AG04449 (cell line): Measurements from ENCODE around the gene ATXN2.

ENCODE experiments used
- CTCF ChIA-PET: fragments of 350-600 bp; formaldehyde crosslinking; extraction: SDS; loops from one replicate; lab custom pipeline; 2021; ENCODE audit warnings: antibody characterized with exemption; lab: Yijun Ruan, JAX
- POLR2A ChIA-PET: fragments of 400-600, 350-600 bp; formaldehyde crosslinking; extraction: SDS; loops from one replicate; lab custom pipeline; 2020; ENCODE audit warnings: antibody characterized with exemption, inconsistent platforms; lab: Yijun Ruan, JAX
- DNase-seq: peaks from one replicate; pipeline ENCODE4 v3.0.0-alpha.2; 2010; ENCODE audit warnings: low read depth, low spot score
- H3K4me3 ChIP-seq: 2 replicates; pipeline ENCODE4 v1.5.1; 2011; ENCODE audit warnings: low read depth, mild to moderate bottlenecking, control low read depth, low read length
- CTCF ChIP-seq: IDR thresholded peaks from one replicate; pipeline ENCODE4 v1.5.1; 2011; ENCODE audit warnings: mild to moderate bottlenecking, moderate library complexity, low read length, control low read depth, inconsistent platforms; ENCODE audit not compliant: insufficient read depth; ENCODE audit errors: missing control alignments

ATXN2 gene

GRCh38 chr12:111417784-111418593, 181.1 kb downstream of the ATXN2 start:
- POLR2A ChIA-PET, result no interaction called here
- no peak for DNase-seq
- CTCF ChIA-PET, result interaction anchor here (0.9 to 1.7 kb wide), 3 partner anchors 10 to 25 kb away, joined by 3 to 5 read pairs (median 4); no protein-coding TSS in a partner anchor
- no peak for TF ChIP-seq CTCF
- H3K4me3 ChIP-seq, result no peak overlapping the region

GRCh38 chr12:111417290-111417689, 181.8 kb downstream of the ATXN2 start:
- no peak for TF ChIP-seq CTCF
- no peak overlapping the region for H3K4me3 ChIP-seq
- ChIA-PET CTCF (interaction anchor here (2.0 kb wide), 1 partner anchor 35 kb away, joined by 5 read pairs; no protein-coding TSS in a partner anchor), POLR2A (no interaction called here)
- no peak for DNase-seq

GRCh38 chr12:111414711-111415252, 184.3 kb downstream of the ATXN2 start:
- DNase-seq, result no peak
- CTCF ChIA-PET, result interaction anchor here (1.5 to 25.8 kb wide), 3 partner anchors 10 to 32 kb away, joined by 3 to 899 read pairs (median 56); no protein-coding TSS in a partner anchor
- TF ChIP-seq CTCF, result no peak
- no peak overlapping the region for H3K4me3 ChIP-seq
- POLR2A ChIA-PET, result no interaction called here

GRCh38 chr12:111413442-111414086, 185.6 kb downstream of the ATXN2 start:
- POLR2A ChIA-PET, result interaction anchor here (0.7 to 1.2 kb wide), 3 partner anchors 12 to 24 kb away, joined by 3 read pairs; no protein-coding TSS in a partner anchor

GRCh38 chr12:111412830-111413441, 186.2 kb downstream of the ATXN2 start:
- no peak for DNase-seq
- H3K4me3 ChIP-seq, result no peak overlapping the region
- ChIA-PET CTCF (interaction anchor here (0.8 to 25.8 kb wide), 5 partner anchors 10 to 34 kb away, joined by 3 to 899 read pairs (median 4); no protein-coding TSS in a partner anchor), POLR2A (interaction anchor here (0.7 to 1.2 kb wide), 2 partner anchors 12 to 22 kb away, joined by 3 read pairs; no protein-coding TSS in a partner anchor)
- no peak for TF ChIP-seq CTCF

More at GRCh38 chr12:111413442-111414086, 185.6 kb downstream of the ATXN2 start:
- CTCF ChIA-PET, result interaction anchor here (0.8 to 25.8 kb wide), 5 partner anchors 10 to 34 kb away, joined by 3 to 899 read pairs (median 4); no protein-coding TSS in a partner anchor
- no peak overlapping the region for H3K4me3 ChIP-seq
- no peak for TF ChIP-seq CTCF
- DNase-seq, result no peak
